GM19043 (cell line): ENCODE measurements around the gene KRTAP5-10.
"Not testable (repeated sequence)": the region's sequence is repeated elsewhere in the genome, so short reads cannot be mapped to it uniquely, and the experiment has no call there.

Experiments
- ATAC-seq: cut with Tn5 transposase; IDR thresholded peaks from one replicate; pipeline ENCODE4 v1.9.1; 2021; ENCODE audit warnings: low read depth; ENCODE audit not compliant: unreplicated experiment

The KRTAP5-10 gene, protein sequence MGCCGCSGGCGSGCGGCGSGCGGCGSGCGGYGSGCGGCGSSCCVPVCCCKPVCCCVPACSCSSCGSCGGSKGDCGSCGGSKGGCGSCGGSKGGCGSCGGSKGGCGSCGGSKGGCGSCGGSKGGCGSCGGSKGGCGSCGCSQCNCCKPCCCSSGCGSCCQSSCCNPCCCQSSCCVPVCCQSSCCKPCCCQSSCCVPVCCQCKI

DNA sequence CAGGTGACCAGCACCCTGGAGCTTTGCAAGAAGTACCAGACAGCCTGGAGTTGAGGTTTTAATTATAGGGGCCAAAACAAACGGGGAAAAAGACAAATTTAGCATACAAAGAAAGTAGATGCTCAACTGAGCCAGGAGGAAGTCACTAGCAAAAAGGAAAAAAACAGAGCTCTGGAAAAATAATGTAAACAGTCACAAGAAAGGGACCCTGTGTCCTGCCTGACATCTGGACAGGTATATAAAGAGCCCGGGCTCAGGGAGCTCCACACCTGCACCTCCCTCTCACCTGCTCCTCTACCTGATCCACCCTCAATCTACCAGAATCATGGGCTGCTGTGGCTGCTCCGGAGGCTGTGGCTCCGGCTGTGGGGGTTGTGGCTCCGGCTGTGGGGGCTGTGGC, at the start of gene KRTAP5-10:
Gene KRTAP5-10, plus strand, starts transcription at position 301 of the 400 bp plus-strand sequence. Its CDS starts 25 bp downstream, at position 326.
- ATAC-seq: no peak

DNA sequence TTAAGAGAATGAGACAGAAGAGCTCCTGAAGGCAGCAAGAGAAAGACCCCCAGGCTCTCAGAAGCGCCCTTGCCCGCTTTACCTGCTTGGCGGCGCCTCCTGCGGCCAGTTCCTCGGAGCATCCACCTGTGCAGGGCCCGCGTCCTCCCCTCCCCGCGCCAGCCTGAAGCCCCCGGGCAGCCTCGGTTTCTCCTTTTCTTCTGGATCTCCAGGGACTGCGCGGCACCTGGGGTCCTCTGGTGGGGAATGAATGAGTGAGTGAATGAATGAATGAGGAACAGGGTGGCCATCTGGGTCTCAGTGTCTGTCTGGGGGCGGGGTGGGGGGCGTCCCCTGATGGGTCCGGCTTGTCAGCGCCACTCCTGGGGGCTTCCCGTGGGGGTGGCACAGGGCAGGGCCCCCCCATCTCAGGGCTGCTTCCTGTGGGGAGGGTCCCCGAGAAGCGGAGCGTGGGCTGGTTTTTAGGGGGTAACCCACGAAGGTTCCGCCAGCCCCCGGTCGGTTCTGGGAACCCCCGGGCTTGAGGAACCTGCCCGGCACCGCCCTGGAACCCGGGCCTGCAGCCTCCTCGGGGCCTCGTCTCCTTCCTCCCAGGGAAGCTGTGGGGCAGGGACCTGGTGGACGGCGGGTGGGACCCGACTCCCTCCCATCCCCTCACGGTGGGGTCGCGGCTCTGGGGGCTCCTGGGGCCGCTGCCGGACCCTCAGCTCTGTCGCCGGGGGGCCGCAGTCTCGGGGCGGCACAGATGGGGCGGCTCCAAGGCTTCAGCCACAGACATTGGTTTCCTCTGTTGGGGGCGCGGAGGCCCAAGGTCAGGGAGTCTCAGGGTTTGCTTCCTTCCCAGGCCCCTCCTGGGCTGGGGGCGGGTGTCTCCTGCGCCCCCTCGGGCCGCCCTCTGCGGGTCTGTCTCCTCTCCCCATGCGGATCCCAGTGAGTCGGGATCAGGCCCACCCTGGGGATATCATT, 46.6 kb upstream of the KRTAP5-10 start:
- no peak for ATAC-seq

- no peak for ATAC-seq
Measured at GRCh38 chr11:71519546-71519945, 45.8 kb upstream of the KRTAP5-10 start.

DNA sequence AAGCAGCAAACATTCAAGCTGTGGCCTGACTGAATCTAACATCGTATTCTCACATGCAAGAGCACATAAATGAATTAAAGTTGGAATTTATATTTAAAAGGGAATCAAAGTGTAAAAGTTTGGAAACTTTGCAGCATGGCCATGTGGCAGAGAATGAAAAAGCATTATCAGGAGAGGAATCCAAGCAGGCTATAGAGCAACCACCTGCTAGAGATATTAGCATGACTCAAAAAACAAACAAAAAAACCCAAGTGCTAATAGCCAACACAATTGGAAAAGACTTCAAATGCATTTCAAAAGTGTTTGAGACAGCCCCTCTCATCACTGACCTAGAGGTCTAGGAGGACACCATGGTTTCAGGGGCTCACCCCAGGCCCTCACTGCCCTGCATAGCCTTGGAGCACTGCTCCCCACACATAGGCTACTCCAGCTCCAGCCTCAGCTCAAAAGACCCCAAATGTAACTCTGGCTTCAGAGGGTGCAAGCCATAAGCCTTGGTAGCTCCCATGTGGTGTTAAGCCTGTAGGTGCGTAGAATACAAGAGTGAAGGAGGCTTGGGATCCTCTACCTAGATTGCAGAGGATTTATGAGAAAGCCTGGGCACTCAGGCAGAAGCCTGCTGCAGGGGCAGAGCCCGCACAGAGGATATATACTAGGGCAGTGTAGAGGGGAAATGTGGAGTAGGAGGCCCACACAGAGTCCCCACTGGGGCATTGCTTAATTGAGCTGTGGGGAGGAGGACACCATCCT, 40.0 kb upstream of the KRTAP5-10 start:
- no peak for ATAC-seq

DNA sequence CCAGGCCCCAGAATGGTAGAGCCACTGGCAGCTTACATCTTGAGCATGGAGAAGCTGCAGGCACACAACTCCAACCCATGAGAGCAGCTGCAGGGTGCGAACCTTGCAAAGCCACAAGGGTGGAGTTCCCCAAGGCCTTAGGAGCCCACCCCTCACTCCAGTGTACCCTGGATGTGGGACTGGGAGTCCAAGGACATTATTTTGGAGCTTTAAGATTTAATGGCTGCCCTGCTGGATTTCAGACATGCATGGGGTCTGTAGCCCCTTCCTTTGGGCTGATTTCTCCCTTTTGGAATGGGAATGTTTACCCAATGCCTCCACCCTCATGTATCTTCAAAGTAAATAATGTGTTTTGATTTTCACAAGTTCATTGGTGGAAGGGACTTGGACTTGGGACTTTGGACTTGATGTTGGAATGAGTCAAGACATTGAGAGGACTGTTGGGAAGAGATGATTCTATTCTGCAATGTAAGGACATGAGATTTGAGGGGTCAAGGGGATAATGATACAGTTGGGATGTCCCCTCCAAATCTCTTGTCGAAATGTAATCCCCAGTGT, 39.3 kb upstream of the KRTAP5-10 start:
- ATAC-seq: no peak

GRCh38 chr11:71526796-71527575, 38.4 kb upstream of the KRTAP5-10 start, which contains the start of gene KRTAP5-7:
KRTAP5-7 (plus strand) TSS chr11:71527267; CDS start chr11:71527301, 34 bp downstream.
- not testable (repeated sequence) for ATAC-seq

GRCh38 chr11:71527576-71528210, 37.7 kb upstream of the KRTAP5-10 start:
- no peak for ATAC-seq

DNA sequence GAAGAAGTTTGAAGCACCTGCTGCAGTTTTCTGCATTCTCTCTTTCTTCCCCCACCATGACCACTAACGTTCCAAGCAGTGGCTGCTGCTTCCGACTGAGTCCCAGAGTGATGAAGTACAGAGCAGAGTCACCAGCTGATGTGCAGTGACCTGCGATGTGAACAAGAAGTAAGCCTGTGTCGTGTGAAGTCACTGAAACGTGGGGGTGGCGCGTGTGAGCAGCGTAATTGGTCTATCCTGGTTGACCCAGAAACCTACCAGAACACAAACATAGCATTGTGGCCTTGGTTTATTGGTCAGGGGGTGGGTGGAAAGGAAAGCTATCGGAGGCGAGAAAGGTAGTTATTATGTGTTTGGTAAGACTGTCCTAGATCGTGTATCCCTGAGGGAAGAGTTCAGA, 34.8 kb upstream of the KRTAP5-10 start:
- no peak for ATAC-seq

DNA sequence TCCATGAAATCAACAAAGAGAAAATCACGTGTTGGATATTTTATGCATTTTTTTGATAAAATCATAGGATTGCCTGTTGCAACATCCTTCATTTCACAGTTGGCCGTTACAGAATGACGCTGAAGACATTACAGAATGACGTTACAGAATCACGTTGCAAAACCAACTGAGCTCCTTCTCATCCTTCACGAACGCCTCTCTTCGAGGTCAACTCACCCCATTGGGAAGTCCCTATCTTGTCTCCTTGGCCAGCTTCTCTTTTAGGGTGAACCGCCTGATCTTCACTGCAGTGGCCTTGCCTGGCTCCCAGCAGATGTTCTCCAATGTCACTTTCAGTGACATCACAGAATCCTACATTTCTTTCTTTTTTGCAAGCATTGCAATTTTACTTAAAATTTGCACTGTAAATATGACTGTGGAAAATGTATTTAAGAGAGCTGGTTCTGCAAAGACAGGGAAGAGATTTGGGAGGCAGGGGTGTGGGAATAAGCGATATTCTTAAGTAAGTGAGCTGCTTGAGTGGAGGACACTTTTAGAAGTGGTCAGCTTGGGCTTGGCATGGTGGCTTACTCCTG, 33.2 kb upstream of the KRTAP5-10 start:
- ATAC-seq: no peak

- not testable (repeated sequence) for ATAC-seq
Measured at GRCh38 chr11:71534711-71535608, 30.4 kb upstream of the KRTAP5-10 start.

- no peak for ATAC-seq
Measured at GRCh38 chr11:71535825-71536224, 29.5 kb upstream of the KRTAP5-10 start.

DNA sequence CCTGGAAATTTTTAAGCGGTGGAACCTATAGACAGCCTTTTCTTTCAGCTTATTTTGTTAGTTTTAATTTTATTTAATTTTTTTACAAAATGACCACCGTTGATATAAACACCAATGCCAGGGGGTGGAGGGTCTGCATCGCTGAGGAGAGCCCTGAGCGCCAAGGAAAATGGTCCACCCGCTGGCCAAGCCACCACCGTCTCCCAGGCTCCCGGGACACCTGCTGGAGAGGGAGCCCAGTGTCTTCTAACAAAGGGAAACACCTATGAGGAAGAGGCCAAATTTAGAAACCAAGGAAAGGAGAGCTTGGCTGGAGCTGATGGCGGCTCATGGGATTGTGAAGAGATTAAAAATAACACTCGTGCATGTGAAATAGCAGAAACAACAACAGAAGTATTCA, 27.8 kb upstream of the KRTAP5-10 start:
- no peak for ATAC-seq

DNA sequence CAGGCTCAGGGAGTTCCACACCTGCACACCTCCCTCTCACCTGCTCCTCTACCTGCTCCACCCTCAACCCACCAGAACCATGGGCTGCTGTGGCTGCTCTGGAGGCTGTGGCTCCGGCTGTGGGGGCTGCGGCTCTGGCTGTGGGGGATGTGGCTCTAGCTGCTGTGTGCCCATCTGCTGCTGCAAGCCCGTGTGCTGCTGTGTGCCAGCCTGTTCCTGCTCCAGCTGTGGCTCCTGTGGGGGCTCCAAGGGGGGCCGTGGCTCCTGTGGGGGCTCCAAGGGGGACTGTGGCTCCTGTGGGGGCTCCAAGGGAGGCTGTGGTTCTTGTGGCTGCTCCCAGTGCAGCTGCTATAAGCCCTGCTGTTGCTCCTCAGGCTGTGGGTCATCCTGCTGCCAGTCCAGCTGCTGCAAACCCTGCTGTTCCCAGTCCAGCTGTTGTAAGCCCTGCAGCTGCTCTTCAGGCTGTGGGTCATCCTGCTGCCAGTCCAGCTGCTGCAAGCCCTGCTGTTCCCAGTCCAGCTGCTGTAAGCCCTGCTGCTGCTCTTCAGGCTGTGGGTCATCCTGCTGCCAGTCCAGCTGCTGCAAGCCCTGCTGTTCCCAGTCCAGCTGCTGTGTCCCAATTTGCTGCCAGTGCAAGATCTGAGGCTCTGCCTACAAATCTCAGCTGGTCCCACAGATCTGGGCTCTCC, 27.2 kb upstream of the KRTAP5-10 start, which contains the start of gene KRTAP5-8:
Gene KRTAP5-8, plus strand, starts transcription at position 49 of the 689 bp plus-strand sequence. Its CDS starts 31 bp downstream, at position 80.
- not testable (repeated sequence) for ATAC-seq

- no peak for ATAC-seq
Measured at GRCh38 chr11:71538666-71538990, 26.7 kb upstream of the KRTAP5-10 start.

- no peak for ATAC-seq
Measured at GRCh38 chr11:71539017-71539416, 26.3 kb upstream of the KRTAP5-10 start.

DNA sequence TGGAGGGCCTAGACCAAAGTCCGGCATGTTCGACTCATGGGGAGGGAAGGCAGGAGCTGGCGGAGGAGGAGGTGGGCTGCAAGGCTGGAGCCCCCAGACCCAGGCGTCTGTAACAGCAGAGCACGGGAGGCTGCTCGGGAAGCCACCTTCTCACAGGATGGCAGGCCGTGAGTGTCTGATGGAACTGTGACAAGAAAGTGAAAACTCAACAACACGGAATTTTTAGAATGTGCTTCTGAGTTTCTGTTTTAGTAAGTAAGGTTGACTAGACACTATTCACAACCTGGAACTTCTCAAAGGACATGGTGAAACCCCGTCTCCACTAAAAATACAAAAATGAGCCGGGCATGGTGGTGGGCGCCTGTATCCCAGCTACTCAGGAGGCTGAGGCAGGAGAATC, 25.4 kb upstream of the KRTAP5-10 start:
- ATAC-seq: not testable (repeated sequence)

DNA sequence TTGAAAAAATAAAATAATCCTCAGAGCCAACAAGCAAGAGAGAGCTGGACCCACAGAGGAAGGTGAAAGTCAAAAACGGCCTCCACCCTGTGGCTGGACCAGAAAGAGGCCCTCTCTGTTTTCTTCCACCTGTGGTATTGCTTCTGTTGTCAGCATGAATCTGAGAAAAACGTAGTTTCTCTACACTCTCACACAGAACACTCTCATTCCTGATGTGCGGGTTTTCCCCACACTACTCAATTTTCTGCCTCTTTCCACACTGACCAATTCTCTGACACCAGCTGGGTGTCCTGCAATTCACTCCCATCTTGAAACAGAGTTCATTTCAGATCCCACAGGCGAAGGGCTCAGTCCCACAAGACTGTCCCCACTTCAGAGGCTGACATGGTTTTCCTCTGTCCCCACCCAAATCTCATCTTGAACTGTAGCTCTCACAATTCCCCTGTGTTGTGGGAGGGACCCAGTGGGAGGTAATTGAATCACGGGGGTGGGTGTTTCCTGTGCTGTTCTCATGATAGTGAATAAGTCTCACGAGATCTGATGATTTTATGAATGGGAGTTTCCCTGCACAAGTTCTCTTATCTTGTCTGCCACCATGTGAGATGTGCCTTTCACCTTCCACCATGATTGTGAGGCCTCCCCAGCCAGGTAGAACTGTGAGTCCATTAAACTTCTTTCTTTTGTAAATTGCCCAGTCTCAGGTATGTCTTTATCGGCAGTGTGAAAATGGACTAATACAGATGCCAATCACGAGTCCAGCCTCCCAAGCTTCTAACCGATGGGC, 24.6 kb upstream of the KRTAP5-10 start:
- ATAC-seq: not testable (repeated sequence)
